Heart right ventricle (tissue), 16 donors: Measurements from ENCODE around the gene TNFRSF21. TPM values are rescaled to one million over a fixed set of nuclear protein-coding genes. Genes with fewer than 3 reads are reported as not detected.
"Not testable (repeated sequence)": the region's sequence is repeated elsewhere in the genome, so short reads cannot be mapped to it uniquely, and the experiment has no call there.

ENCODE experiments used
- ATAC-seq, 8 donors: fragments of 200-7000 bp; cut with Tn5 transposase; one replicate each; pipeline ENCODE4 v1.9.1; 2020; ENCODE audit warnings: mild to moderate bottlenecking in 8 of 8, moderate library complexity in 8 of 8, moderate number of reproducible peaks in 1 of 8
- DNase-seq, 2 donors: peaks; one replicate each; pipeline ENCODE4 v3.0.0-alpha.2; 2020
- H3K27ac ChIP-seq, 10 donors: fragments of 200-600 bp; sonication (generic) in 2 of 10; one replicate each; pipeline versions ENCODE4 v1.5.0 to v1.8.0; 2020 to 2022; ENCODE audit warnings: mild to moderate bottlenecking in 3 of 10
- H3K27me3 ChIP-seq, 7 donors: fragments of 200-600 bp; one replicate each; pipeline ENCODE4 v1.8.0; 2021 to 2022; ENCODE audit warnings: mild to moderate bottlenecking in 2 of 7
- H3K36me3 ChIP-seq, 9 donors: fragments of 200-600 bp; sonication (generic) in 1 of 9; one replicate each; pipeline versions ENCODE4 v1.5.0 to v1.8.0; 2020 to 2022; ENCODE audit warnings: mild to moderate bottlenecking in 2 of 9
- H3K4me1 ChIP-seq, 9 donors: fragments of 200-600 bp; sonication (generic) in 1 of 9; one replicate each; pipeline versions ENCODE4 v1.5.0 to v1.8.0; 2020 to 2022; ENCODE audit warnings: mild to moderate bottlenecking in 4 of 9
- H3K4me3 ChIP-seq, 10 donors: fragments of 200-600 bp; sonication (generic) in 2 of 10; one replicate each; pipeline versions ENCODE4 v1.5.0 to v1.8.0; 2020 to 2022; ENCODE audit warnings: mild to moderate bottlenecking in 7 of 10, moderate library complexity in 2 of 10
- H3K9me3 ChIP-seq, 11 donors: fragments of 200-600 bp in 10 of 11; sonication (generic) in 2 of 11; one replicate each; pipeline versions ENCODE4 v1.5.0 to v1.8.0; 2013 to 2022; ENCODE audit warnings: mild to moderate bottlenecking in 2 of 11, control low read depth in 1 of 11, moderate library complexity in 1 of 11
- WGBS, 2 donors: extraction: QIAGEN DNeasy Blood & Tissue Kit; methylation state at CpG; one replicate each; pipeline ENCODE4 v1.1.7; 2013; ENCODE audit warnings: inconsistent platforms in 1 of 2; 5-methylcytosine and 5-hydroxymethylcytosine counted together
- intact Hi-C, 10 donors: fragments of 100-400 bp; cut with DNase I; formaldehyde crosslinking; loops; one replicate each; pipeline versions ENCODE4 v1.11.1 to v1.14.2; 2022
- polyA plus RNA-seq, 2 donors: library from polyadenylated mRNA; stranded (reverse); fragments of 200-250 nt; gene quantifications; one replicate each; pipeline ENCODE4 v1.2.3, GENCODE V29; 2013
- total RNA-seq, 10 donors: library from RNA; stranded (reverse); fragmentation: NEBNext Ultra II Directional in 3 of 10; extraction: Animal tissue kit (Norgen Biotek cat#: 25700) in 3 of 10; gene quantifications; one replicate each; pipeline versions ENCODE4 v1.2.1 to v1.2.4, GENCODE V29; 2021 to 2023
- TF ChIP-seq, protein P1 (sequence below), 9 donors: fragments of 200-600 bp; sonication (generic) in 2 of 9; IDR thresholded peaks; one replicate each; pipeline versions ENCODE4 v1.5.0 to v1.8.0; 2021 to 2022; ENCODE audit warnings: antibody characterized with exemption in 9 of 9, mild to moderate bottlenecking in 5 of 9, moderate library complexity in 1 of 9
- donor health status: Arrhythmogenic right ventricular cardiomyopathy.
- donor health status: ischemic (EF 13 %, LVEDD 7.1; RV severe dilation, severe dysfunction).
- donor health status: healthy with polysubstance abuse.
- donor health status: DM: no; HTN: yes; CAD: no.
- donor health status: DM: no; HTN: no; CAD: no.
- donor health status: ischemic (EF 25% LVEDD 6.9; RV normal size, moderate dysfunction).
- donor health status: ischemic (EF 25% LVEDD 5.7; RV mildly dilated, moderate dysfunction).
- donor health status: healthy.
- donor health status: DM: yes; HTN: yes; CAD: no.
- donor health status: Ischemic cardiomyopathy.
- donor health status: ischemic (EF 35%, LVEDD 5.7; RV mildly dilated, moderate dysfunction).
- donor health status: nonischemic (EF 11% LVEDD 7.7; RV severe dilation, severe dysfunction).
- donor health status: DM: yes; HTN: yes; CAD: no.
- donor health status: PGD.
- donor health status: ischemic (EF 29% LVEDD 5.4; RV normal size, mild dysfunction).
- donor health status: nonischemic (EF 23%, LVEDD 6.1; RV moderate dilation, normal function).

TNFRSF21 gene
- total and polyA plus RNA-seq, 12 donors, result 3.8 to 12.8 (median 6.0) TPM

DNA sequence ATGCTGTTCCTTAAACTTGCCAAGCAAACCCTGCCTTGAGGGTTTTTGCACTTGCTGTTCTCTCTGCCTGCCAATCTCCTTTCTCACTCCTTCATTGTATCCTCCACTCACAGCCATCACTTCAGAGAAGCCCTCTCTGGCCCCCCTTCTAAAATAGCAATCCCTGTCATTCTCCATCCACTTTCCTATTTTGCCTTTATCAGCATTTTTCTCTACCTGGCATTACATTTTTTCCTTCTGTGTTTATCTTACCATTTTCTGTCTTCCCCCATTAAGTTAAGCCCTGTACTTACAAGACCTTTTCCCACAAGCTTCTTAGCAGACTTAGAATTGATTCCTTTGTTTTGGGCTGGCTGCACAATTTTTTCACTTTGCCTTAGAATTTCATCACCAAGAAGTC, 26.6 kb upstream of the TNFRSF21 start:
- no peaks in the 10 kb centered on the region for H3K27me3 ChIP-seq
- H3K36me3 ChIP-seq, result no peaks in the 10 kb centered on the region
- H3K9me3 ChIP-seq, result peaks cover 0 to 11% (median 0%) of the 10 kb centered on the region in 11 donors
- intact Hi-C loops, result no loop called here
- TF ChIP-seq, protein P1, sequence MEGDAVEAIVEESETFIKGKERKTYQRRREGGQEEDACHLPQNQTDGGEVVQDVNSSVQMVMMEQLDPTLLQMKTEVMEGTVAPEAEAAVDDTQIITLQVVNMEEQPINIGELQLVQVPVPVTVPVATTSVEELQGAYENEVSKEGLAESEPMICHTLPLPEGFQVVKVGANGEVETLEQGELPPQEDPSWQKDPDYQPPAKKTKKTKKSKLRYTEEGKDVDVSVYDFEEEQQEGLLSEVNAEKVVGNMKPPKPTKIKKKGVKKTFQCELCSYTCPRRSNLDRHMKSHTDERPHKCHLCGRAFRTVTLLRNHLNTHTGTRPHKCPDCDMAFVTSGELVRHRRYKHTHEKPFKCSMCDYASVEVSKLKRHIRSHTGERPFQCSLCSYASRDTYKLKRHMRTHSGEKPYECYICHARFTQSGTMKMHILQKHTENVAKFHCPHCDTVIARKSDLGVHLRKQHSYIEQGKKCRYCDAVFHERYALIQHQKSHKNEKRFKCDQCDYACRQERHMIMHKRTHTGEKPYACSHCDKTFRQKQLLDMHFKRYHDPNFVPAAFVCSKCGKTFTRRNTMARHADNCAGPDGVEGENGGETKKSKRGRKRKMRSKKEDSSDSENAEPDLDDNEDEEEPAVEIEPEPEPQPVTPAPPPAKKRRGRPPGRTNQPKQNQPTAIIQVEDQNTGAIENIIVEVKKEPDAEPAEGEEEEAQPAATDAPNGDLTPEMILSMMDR (IDR thresholded peaks at IDR 0.05), result no peak
- DNase-seq, result no peak
- no peak overlapping the region for H3K27ac ChIP-seq
- H3K4me3 ChIP-seq, result no peak overlapping the region
- ATAC-seq, result no peak
- H3K4me1 ChIP-seq, result peaks cover 0 to 7% (median 0%) of the 10 kb centered on the region in 9 donors

DNA sequence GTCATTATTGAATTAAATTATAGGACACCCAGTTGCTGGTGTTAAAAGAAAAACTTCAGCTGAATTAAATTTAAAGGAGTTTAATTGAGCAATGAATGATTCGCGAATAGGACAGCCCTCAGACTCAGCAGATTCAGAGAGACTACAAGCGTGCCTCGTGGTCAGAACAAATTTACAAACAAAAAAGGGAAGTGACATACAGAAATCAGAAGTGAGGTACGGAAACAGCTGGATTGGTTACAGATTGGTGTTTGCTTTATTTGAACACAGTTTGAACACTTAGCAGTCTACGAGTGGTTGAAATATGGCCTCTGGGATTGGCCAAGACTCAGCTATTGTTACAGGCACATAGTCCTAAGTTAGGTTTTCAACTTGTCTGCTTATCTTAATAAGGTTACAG, 25.8 kb upstream of the TNFRSF21 start:
- Histone ChIP-seq H3K27ac (peak overlapping the region in 1 of 10 donors; percentile 16), H3K27me3 (no peaks in the 10 kb centered on the region)
- 74 to 78% methylated on average over 6 of the region's 6 CpGs for WGBS, 2 donors

DNA sequence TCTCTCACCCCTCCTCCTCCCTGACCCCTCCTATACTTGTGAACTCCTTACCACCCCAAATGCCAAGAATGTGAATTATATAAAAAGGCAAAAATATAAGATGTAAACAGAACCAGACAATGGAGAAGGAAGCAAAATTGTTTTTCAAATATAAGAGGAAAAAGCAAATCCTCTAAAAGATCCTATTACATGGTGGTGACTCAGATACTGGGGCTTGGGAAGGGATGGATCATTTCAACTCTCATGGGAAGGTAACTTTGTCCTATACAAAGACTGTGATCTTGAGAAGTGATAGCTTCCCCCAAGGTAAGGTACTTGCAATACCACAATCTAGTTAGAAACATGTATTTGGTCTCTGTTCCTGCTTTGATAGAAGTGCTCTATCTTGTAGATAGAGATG, 24.6 kb upstream of the TNFRSF21 start:
- ATAC-seq (no peak), DNase-seq (no peak)
- peaks cover 0 to 7% (median 0%) of the 10 kb centered on the region in 9 donors for H3K4me1 ChIP-seq
- H3K4me3 ChIP-seq, result no peak overlapping the region
- intact Hi-C loops, result no loop called here
- no peaks in the 10 kb centered on the region for H3K36me3 ChIP-seq
- H3K9me3 ChIP-seq, result peaks cover 0 to 11% (median 0%) of the 10 kb centered on the region in 11 donors
- H3K27ac ChIP-seq, result no peak overlapping the region
- TF ChIP-seq, protein P1 (IDR thresholded peaks at IDR 0.05), result no peak
- H3K27me3 ChIP-seq, result no peaks in the 10 kb centered on the region

More for the DNA sequence above, 25.8 kb upstream of the TNFRSF21 start:
- no peaks in the 10 kb centered on the region for H3K36me3 ChIP-seq
- peaks cover 0 to 11% (median 0%) of the 10 kb centered on the region in 11 donors for H3K9me3 ChIP-seq
- TF ChIP-seq, protein P1 (IDR thresholded peaks at IDR 0.05), result no peak
- no peak for DNase-seq
- no peak overlapping the region for H3K4me3 ChIP-seq
- peaks cover 0 to 7% (median 0%) of the 10 kb centered on the region in 9 donors for H3K4me1 ChIP-seq
- intact Hi-C loops, result no loop called here
- peak in 1 of 8 donors; percentile 22 for ATAC-seq

DNA sequence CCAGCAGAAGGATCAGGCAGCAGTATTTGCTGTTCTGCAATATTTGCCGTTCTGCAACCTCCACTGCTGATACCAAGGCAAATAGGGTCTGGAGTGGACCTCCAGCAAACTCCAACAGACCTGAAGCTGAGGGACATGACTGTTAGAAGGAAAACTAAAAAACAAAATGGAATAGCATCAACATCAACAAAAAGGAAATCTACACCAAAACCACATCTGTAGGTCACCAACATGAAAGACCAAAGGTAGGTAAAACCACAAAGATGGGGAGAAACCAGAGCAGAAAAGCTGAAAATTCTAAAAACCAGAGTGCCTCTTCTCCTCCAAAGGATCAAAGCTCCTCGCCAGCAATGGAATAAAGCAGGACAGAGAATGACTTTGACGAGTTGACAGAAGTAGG, 18.9 kb upstream of the TNFRSF21 start:
- H3K36me3 ChIP-seq, DNase-seq, H3K4me3 ChIP-seq, H3K27ac ChIP-seq, H3K4me1 ChIP-seq, intact Hi-C loops, ATAC-seq, H3K27me3 ChIP-seq: not testable (repeated sequence)
- WGBS, 2 donors, result 89 to 91% methylated on average over 3 of the region's 3 CpGs
- peaks cover 0 to 11% (median 0%) of the 10 kb centered on the region in 11 donors for H3K9me3 ChIP-seq

DNA sequence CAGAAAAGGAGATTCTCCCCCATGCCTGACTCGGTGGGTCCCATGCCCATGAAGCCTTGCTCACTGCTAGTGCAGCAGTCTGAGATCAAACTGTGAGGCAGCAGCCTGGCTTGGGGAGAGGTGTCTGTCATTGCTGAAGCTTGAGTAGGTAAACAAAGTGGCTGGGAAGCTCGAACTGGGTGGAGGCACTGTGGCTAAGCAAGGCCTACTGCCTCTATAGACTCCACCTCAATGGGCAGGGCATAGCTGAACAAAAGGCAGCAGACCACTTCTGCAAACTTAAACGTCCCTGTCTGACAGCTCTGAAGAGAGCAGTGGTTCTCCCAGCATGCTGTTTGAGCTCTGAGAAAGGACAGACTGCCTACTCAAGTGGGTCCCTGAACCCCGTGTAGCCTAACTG, 18.4 kb upstream of the TNFRSF21 start:
- H3K4me3 ChIP-seq, ATAC-seq, DNase-seq, H3K27ac ChIP-seq, H3K9me3 ChIP-seq, H3K27me3 ChIP-seq, intact Hi-C loops, H3K36me3 ChIP-seq, H3K4me1 ChIP-seq: not testable (repeated sequence)
- WGBS, 2 donors, result 73 to 82% methylated on average over 4 of the region's 4 CpGs
